K562 (cell line): ENCODE data around the gene ZFP64. TPM values are rescaled to one million over a fixed set of nuclear protein-coding genes. Genes with fewer than 3 reads are reported as not detected.

Experiments
- C11orf30 ChIP-seq: fragments of 450-650 bp; IDR thresholded peaks from 2 replicates; pipeline ENCODE4 v1.6.1; 2016; ENCODE audit warnings: low read depth, mild to moderate bottlenecking
- DEAF1 ChIP-seq: fragments of 450-650 bp; formaldehyde crosslinking; IDR thresholded peaks from 2 replicates; pipeline ENCODE4 v1.4.0; 2020; ENCODE audit warnings: mild to moderate bottlenecking, moderate library complexity
- EZH2 ChIP-seq: IDR thresholded peaks from 2 replicates; pipeline ENCODE4 v1.6.1; 2012; ENCODE audit warnings: low read depth, mild to moderate bottlenecking, inconsistent platforms, low read length, borderline replicate concordance
- FOXP4 ChIP-seq: sonication (generic); formaldehyde crosslinking; IDR thresholded peaks from 2 replicates; pipeline ENCODE4 v1.8.0; 2022; ENCODE audit warnings: mild to moderate bottlenecking, missing genetic modification reagents, borderline replicate concordance
- FUS ChIP-seq: fragments of 200-400 bp; formaldehyde crosslinking; optimal IDR thresholded peaks from 2 replicates; pipeline ENCODE3; 2017; ENCODE audit warnings: low read depth, low read length
- HDAC6 ChIP-seq: IDR thresholded peaks from 2 replicates; pipeline ENCODE4 v1.6.1; 2012; ENCODE audit warnings: low read depth, mild to moderate bottlenecking, control low read depth, inconsistent platforms, low read length, moderate library complexity
- HDAC8 ChIP-seq: fragments of 450-650 bp; IDR thresholded peaks from 2 replicates; pipeline ENCODE4 v1.6.1; 2016; ENCODE audit warnings: mild to moderate bottlenecking, missing genetic modification characterization, moderate library complexity, missing compliant biosample characterization
- HMG20B ChIP-seq: fragments of 250-450 bp; sonication (Bioruptor Pico); IDR thresholded peaks from 2 replicates; pipeline ENCODE4 v1.5.0; 2021; ENCODE audit warnings: mild to moderate bottlenecking
- JUNB ChIP-seq: fragments of 450-650 bp; formaldehyde crosslinking; conservative IDR thresholded peaks from 2 replicates; pipeline ENCODE4 v1.4.0; 2020; ENCODE audit warnings: mild to moderate bottlenecking
- NCOA6 ChIP-seq: fragments of 450-650 bp; IDR thresholded peaks from 2 replicates; pipeline ENCODE4 v1.6.1; 2017; ENCODE audit warnings: mild to moderate bottlenecking
- NR3C1 ChIP-seq: sonication (generic); formaldehyde crosslinking; IDR thresholded peaks from 2 replicates; pipeline ENCODE4 v1.8.1; 2022; ENCODE audit warnings: missing genetic modification reagents
- PHF8 ChIP-seq: fragments of 200-600 bp; sonication (generic); IDR thresholded peaks from 2 replicates; pipeline ENCODE4 v1.6.1; 2012; ENCODE audit warnings: mixed run types, mild to moderate bottlenecking, inconsistent platforms, low read length, moderate library complexity, borderline replicate concordance
- RERE ChIP-seq: sonication (generic); formaldehyde crosslinking; IDR thresholded peaks from 2 replicates; pipeline ENCODE4 v1.8.0; 2023; ENCODE audit warnings: missing genetic modification reagents, mild to moderate bottlenecking, borderline replicate concordance
- ZBTB43 ChIP-seq: sonication (generic); formaldehyde crosslinking; IDR thresholded peaks from 2 replicates; pipeline ENCODE4 v1.8.0; 2023; ENCODE audit warnings: mild to moderate bottlenecking, missing genetic modification reagents
- ZC3H8 ChIP-seq: fragments of 450-650 bp; IDR thresholded peaks from 2 replicates; pipeline ENCODE4 v1.6.1; 2017
- ZNF12 ChIP-seq: sonication (generic); formaldehyde crosslinking; IDR thresholded peaks from 2 replicates; pipeline ENCODE4 v1.4.0; 2020; ENCODE audit warnings: mild to moderate bottlenecking, missing genetic modification reagents
- ZNF133 ChIP-seq: fragments of 250-450 bp; sonication (Bioruptor Pico); IDR thresholded peaks from 2 replicates; pipeline ENCODE4 v1.4.0; 2020; ENCODE audit warnings: mild to moderate bottlenecking
- ZNF551 ChIP-seq: fragments of 250-450 bp; sonication (Bioruptor Pico); IDR thresholded peaks from 2 replicates; pipeline ENCODE4 v1.5.0; 2021; ENCODE audit warnings: mild to moderate bottlenecking, moderate library complexity
- polyA plus RNA-seq, 8 experiments: library from polyadenylated mRNA; depleted of rRNA in 4 of 8; stranded (reverse) in 5 of 8; unstranded in 3 of 8; fragments of >200 nt; fragmentation: Nextera tagmentation in 2 of 8; fragmentation: Illumina TruSeq in 1 of 8; extraction: Ambion mirVana in 2 of 8; extraction: Trizol in 1 of 8; gene quantifications; 2 replicates each; pipeline versions ENCODE4 v1.2.1 to v1.2.3, GENCODE V29; 2011 to 2014; ENCODE audit warnings: inconsistent platforms in 1 of 8, missing spikeins in 1 of 8
- total RNA-seq, 7 experiments: library from RNA; depleted of rRNA in 6 of 7; stranded (reverse); fragments of >200 nt in 6 of 7; fragmentation: Illumina TruSeq in 2 of 7; extraction: Trizol in 2 of 7; gene quantifications; 2 replicates each; pipeline versions ENCODE4 v1.2.1 to v1.2.3, GENCODE V29; 2011 to 2021; ENCODE audit warnings: low replicate concordance in 1 of 7

The ZFP64 gene
- total and polyA plus RNA-seq, 9 of the 15 experiments (the other 6 are each of a cell fraction or from before 2014, with no cell fraction given), result 1.4 to 13.4 (median 7.0) TPM

- TF ChIP-seq RERE (CRISPR knock-in tag) (no peak), FUS (no peak), NCOA6 (no peak), NR3C1 (CRISPR knock-in tag) (no peak), DEAF1 (CRISPR knock-in tag) (no peak), HDAC8 (no peak), ZBTB43 (CRISPR knock-in tag) (no peak), JUNB (CRISPR knock-in tag) (no peak), C11orf30 (peak; percentile 64), ZNF133 (CRISPR knock-in tag) (no peak), HMG20B (no peak), ZNF551 (CRISPR knock-in tag) (no peak), HDAC6 (no peak), EZH2 (no peak), PHF8 (peak; percentile 79; the same call in 1 of the 2 replicates), ZC3H8 (no peak), FOXP4 (no peak), ZNF12 (no peak)
Measured at GRCh38 chr20:52210037-52210990, 18.7 kb upstream of the ZFP64 start (continued).
